GM21381 (cell line): ENCODE results near the gene DUSP2.
"Not testable (repeated sequence)": the region's sequence is repeated elsewhere in the genome, so short reads cannot be mapped to it uniquely, and the experiment has no call there.

Experiments used
- ATAC-seq: cut with Tn5 transposase; IDR thresholded peaks from one replicate; pipeline ENCODE4 v1.9.1; 2021; ENCODE audit warnings: mild to moderate bottlenecking, moderate library complexity; ENCODE audit not compliant: unreplicated experiment

DUSP2 gene

GRCh38 chr2:96148410-96149217 is 3.4 kb upstream of the DUSP2 start:
- ATAC-seq: peak; percentile 31

DNA sequence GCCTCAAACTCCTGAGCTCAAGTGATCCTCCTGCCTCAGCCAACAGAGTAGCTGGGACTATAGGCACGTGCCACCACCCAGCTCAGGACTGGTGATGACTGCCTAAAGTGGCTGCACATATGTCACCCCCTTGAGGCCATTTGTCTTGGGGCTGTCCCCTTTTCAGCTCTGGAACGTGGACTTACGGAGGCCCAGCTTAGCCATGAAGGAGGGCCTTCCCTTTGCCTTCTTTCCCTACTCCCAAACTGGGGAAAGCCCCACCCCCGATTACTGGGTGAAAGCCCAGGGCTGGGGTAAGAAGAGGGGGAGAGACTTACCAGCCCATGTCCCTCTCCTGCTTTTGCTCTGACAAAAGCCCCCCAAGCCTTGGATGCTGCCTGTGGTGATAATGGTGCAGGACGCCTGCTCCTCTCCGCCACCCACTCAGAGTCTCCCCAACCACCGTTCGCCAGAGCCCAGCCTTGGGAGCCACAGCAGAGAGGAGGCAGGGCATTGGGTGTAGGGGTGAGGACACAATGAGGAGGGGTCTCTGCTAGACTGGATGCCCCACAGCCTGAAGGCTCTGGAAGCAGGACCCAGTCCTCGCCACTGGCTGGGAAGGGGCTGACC is 2.5 kb upstream of the DUSP2 start:
- ATAC-seq: no peak

DNA sequence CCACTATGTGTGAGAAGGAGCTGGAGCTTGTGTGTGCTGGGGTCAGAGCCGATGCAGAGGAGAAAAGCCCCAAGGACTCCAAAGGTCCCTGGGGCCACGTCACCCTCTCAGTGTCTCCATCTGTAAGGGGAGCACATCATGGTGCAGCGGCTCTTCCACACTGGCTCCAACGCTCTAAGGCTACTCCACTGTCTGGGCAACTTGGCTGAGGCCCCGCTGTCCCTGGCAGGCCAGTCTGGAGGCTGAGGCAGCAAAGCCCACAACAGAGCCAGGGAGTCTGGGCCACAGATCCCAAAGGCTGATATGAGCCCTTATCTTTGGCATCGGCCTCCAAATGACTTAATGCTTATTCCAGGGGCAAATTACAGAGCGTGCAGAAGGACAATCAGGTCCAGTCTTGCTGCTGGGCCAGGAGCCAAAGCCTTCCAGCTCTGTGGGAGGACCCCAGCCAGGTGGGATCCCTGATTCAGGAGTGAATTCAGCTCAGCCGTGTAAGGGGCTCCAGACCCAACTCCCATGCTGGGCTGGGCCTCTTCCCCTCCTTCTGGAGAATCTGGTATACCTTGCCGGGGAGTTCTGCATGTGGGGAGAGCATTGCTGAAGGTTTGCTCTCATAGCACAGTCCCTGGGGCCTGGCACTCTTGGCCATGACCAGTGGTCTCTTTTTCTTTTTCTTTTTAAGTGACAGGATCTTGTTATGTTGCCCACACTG is 1.8 kb upstream of the DUSP2 start:
- ATAC-seq: no peak

DNA sequence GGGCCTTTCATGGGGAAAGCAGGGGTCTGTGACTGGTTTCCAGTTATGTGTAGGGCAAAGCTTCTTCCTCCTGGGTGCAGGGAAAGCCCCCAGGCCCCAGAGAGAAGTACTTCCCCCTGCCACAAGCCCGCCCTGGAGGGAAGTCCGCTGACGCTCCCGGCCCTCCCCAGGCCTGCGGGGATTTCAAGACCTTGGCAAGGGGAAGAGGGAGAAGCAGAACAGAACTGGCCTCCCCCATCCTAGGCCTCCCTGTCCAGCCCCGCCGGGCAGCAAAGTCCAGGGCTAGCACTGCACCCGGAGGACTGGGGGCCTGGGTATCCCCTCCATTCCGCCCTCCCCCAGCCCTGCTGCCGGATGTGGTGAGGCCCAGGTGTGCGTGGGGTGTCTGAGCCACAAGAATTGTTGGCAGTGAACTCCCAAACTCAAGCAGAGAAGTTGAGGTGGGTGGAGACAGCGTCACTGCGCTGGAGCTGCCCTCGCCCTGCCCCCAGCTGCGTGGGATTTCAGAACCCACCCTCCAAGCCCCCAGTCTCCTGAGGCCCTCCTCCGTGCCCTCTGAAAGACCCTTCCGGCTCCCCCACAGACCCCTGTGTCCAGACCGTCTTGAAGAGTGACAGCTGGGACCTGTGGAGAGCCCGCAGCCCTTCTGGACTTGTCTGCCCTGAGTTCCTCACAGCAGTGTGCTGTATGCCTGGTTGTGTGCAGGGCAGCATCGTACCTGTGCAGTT is 1.1 kb upstream of the DUSP2 start:
- ATAC-seq: peak; percentile 30

- no peak for ATAC-seq
Observed at GRCh38 chr2:96145848-96146152, 560 bp upstream of the DUSP2 start.

DNA sequence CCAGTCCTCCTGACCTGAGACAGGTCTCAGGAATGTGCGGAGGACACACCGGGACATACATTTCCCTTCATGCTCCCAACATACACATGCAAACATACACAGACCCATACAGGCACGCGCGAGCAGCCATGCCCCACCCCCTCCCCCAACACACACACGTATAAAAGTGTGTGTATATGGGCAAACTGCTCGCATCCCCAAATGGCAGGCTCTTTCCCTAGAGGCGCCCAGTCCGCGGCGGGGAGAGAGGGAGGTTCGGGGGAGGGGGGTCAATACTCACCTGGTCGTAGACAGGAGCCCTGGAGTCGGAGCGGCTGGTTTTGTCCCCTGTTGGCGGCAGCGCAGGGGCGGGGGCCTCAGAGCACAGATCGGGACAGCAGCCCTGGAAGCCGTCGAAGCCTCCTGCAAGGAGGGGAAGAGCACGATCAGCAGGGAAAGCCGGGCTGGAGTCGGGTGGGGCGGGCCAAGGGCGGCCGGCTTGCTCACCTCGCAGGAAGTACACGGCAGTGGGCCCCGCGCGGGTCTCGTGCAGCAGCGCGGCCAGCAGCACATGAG is 682 bp downstream of the DUSP2 start:
- peak; percentile 6 for ATAC-seq

DNA sequence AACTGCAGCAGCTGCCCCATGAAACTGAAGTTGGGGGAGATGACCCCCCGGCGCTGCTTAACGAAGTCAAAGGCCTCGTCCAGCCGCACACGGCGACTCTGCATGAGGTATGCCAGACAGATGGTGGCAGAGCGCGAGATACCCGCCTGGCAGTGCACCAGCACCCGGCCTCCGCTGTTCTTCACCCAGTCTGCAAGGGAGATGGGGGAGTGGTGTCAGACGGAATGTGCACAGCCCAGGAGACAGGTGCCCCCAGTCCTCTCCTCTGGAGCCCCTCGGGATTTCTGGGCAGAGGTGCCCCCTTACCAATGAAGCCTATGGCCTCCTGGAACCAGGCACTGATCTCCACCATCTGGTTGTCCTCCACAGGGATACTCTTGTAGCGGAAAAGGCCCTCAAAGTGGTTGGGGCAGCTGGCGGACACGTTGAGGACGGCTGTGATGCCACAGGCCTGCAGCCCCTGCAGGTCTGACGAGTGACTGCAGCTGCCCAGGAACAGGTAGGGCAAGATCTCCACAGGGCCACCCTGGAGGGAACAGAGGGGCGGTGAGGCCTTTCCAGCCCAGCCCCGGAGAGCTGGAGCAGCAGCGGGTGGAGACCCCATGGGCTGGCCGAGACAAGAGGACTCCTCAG is 1.3 kb downstream of the DUSP2 start:
- ATAC-seq: no peak

GRCh38 chr2:96143231-96143847 is 1.9 kb downstream of the DUSP2 start:
- no peak for ATAC-seq

GRCh38 chr2:96142217-96143113 is 2.8 kb downstream of the DUSP2 start:
- no peak for ATAC-seq

DNA sequence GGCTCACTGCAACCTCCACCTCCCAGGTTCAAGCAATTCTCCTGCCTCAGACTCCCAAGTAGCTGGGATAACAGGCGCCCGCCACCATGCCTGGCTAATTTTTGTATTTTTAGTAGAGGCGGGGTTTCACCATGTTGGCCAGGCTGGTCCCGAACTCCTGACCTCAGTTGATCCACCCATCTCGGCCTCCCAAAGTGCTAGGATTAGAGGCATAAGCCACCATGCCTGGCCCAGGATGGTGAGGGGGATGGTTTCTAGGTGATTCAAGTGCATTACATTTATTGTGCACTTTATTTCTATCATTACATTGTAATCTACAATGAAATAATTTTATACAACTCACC is 3.6 kb downstream of the DUSP2 start:
- not testable (repeated sequence) for ATAC-seq

GRCh38 chr2:96140941-96141623 is 4.2 kb downstream of the DUSP2 start:
- ATAC-seq: no peak

GRCh38 chr2:96139181-96139758 is 6.0 kb downstream of the DUSP2 start:
- no peak for ATAC-seq

DNA sequence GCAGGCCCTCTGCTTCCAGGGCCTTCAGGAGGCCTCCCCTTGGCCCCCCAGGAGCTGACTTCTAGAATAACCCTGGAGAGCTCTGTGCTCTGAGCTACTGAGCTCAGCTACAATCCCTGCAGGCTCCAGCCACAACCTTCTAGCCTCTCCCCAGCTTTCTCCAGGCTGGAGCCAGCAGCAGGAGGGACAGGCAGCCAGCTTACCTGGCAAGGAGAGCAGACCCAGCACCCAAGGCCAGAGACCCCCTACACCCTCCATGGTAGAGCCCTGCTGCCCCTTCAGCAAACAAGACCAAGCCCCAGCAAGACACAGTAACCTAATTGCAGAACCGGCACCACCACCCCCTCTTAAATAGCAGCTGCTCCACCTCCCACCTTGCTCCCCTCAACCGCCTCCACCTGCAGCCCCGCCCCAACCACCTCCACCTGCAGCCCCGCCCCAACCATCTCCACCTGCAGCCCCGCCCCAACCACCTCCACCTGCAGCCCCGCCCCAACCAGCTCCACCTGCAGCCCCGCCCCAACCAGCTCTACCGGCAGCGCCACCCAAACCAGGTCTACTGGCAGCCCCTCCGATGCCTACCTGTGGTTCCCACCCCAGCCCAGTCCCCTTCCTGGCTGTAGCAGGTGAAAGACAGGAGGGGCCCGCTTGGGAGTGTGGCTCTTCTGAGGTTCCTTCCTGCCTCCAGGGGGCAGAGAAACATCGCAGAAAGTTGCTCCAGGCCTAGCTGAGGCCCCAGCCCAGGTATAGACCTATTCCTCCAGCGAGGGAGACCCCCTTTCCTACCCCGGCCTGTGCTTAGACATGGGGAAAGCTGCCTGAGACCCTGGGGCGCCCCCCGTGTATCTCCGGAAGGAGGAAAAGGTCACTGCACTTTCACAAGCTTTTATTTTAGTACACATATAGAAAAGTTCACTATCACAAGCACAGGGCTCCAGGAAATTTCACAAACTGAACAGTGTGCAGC is 6.8 kb downstream of the DUSP2 start, which contains the start of gene ASTL:
TSS of gene ASTL (minus strand) at position 324 of the 967 bp plus-strand sequence. CDS start at position 258, 66 bp downstream.
- ATAC-seq: peak; percentile 38

GRCh38 chr2:96137321-96138178 is 7.7 kb downstream of the DUSP2 start:
- ATAC-seq: no peak

- no peak for ATAC-seq
Observed at GRCh38 chr2:96136129-96136720, 9.0 kb downstream of the DUSP2 start.

GRCh38 chr2:96135621-96136020 is 9.6 kb downstream of the DUSP2 start:
- ATAC-seq: no peak
